A549 treated with RU486 at 1 μM for 4 hours (cell line): Measurements from ENCODE around the gene SMPD4. TPM values are rescaled to one million over a fixed set of nuclear protein-coding genes. Genes with fewer than 3 reads are reported as not detected.

Experiments
- total RNA-seq: library from RNA; stranded (reverse); fragments of 200-300 nt; extraction: Qiagen RNA extraction; gene quantifications from 5 replicates; pipeline ENCODE4 v1.2.3, GENCODE V29; 2022; ENCODE audit warnings: low read depth

Gene SMPD4, protein sequence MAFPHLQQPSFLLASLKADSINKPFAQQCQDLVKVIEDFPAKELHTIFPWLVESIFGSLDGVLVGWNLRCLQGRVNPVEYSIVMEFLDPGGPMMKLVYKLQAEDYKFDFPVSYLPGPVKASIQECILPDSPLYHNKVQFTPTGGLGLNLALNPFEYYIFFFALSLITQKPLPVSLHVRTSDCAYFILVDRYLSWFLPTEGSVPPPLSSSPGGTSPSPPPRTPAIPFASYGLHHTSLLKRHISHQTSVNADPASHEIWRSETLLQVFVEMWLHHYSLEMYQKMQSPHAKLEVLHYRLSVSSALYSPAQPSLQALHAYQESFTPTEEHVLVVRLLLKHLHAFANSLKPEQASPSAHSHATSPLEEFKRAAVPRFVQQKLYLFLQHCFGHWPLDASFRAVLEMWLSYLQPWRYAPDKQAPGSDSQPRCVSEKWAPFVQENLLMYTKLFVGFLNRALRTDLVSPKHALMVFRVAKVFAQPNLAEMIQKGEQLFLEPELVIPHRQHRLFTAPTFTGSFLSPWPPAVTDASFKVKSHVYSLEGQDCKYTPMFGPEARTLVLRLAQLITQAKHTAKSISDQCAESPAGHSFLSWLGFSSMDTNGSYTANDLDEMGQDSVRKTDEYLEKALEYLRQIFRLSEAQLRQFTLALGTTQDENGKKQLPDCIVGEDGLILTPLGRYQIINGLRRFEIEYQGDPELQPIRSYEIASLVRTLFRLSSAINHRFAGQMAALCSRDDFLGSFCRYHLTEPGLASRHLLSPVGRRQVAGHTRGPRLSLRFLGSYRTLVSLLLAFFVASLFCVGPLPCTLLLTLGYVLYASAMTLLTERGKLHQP
- 60.5 to 80.8 TPM (median 77.9 TPM) in 5 replicates for total RNA-seq

DNA sequence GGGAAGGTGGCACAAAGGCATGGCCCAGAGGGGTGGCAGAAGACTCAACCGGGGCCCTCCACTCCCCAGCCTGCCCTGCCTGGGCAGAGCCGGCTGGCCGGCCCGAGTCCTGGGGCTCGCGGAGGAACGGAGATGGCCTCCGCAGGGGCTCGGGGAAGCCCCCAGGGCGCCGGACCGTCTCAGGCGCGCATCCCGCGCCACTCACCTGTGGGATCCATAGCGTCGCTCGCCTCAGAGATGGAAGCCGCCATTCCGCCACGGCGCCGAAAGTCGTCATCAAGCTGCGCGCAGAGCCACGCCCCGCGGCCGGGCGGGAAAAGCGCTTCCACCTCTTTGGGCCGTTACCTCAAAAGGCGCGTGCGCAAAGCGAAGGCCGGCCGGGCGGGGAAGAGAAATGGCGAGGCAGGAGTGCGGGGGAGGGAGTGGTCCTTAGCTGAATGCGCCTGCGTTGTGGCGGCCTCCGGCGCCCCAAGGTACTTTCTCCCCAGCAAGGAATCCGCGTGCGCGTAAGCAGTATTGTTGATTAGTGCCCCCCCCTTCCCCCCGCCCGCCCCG, at the start of gene SMPD4:
Gene SMPD4 (minus strand): TSS at position 278 of the 555 bp plus-strand sequence. CDS start 5,010 bp downstream, outside the sequence.

DNA sequence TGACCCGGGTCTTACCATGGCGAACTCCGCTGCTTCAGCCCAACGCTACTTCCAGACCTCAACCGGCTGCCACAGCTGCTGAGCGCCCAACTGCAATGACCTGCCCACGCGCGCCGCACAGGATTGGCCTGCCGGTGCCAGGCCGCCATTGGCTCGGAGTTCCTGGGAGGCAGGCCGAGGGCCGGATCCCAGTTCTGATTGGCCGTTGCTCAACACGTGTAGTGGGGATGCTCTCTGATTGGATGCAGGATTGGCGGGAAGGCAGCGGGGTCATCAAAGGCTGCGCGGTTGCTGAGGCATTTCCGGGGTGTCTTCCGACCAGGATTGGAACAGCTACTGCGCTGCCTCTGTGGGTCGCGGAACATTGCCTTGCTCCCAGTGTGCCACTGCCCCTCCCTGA, 16.9 kb upstream of the SMPD4 start, which contains the start of gene TUBA3E:
Gene TUBA3E (minus strand): TSS at position 97 of the 400 bp plus-strand sequence. CDS start 79 bp downstream, at position 18.

DNA sequence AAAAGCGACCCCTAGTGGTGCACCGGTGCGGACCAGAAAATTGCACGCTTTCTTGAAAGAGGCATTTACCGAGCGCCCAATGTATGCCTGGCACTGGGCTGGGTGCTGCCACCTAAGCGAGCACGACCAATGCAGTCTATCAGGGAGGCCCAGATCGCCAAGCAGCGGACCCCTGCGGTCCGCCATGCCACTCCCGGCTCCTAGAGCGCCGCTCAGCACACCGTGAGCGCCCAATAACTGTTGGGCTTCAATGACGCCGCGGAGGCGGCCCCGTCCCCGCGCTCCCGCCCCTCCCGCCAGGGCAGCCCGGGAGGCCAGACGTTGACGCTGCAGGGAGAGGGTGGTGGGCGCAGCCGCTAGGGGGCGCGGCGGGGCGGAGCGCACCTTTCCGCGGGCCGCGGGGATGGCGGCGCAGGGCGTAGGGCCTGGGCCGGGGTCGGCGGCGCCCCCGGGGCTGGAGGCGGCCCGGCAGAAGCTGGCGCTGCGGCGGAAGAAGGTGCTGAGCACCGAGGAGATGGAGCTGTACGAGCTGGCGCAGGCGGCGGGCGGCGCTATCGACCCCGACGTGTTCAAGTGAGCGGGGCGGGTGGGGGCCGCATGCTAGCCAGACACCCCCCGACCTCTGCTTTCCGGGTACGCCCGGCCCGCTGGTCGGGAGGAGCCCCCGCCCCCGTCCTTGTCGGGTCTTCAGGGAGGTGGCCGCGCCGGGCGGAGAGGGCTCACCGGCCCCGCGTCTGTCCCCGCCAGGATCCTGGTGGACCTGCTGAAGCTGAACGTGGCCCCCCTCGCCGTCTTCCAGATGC, 679 bp upstream of the SMPD4 start, which contains the start of gene MZT2B:
Gene MZT2B (plus strand): TSS at position 383 of the 803 bp plus-strand sequence. CDS start 21 bp downstream, at position 404.

DNA sequence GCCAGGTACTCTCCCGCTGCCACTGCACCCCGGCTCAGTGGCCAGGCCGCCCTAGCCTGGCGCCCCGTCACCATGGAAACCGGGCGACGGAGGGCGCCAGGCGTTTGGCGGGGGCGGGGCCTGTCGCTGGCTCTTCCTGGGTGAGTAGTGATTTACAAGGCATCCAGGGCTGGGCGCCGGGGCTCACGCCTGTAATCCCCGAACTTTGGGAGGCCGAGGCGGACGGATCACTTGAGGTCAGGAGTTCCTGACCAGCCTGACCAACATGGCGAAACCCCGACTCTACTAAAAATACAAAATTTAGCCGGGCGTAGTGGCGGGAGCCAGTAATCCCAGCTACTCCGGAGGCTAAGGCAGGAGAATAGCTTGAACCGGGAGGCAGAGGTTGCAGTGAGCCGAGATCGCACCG, 36.4 kb downstream of the SMPD4 start, which contains the start of gene CCDC74B:
Gene CCDC74B (minus strand): TSS at position 107 of the 409 bp plus-strand sequence. CDS start 116 bp downstream, outside the sequence.

DNA sequence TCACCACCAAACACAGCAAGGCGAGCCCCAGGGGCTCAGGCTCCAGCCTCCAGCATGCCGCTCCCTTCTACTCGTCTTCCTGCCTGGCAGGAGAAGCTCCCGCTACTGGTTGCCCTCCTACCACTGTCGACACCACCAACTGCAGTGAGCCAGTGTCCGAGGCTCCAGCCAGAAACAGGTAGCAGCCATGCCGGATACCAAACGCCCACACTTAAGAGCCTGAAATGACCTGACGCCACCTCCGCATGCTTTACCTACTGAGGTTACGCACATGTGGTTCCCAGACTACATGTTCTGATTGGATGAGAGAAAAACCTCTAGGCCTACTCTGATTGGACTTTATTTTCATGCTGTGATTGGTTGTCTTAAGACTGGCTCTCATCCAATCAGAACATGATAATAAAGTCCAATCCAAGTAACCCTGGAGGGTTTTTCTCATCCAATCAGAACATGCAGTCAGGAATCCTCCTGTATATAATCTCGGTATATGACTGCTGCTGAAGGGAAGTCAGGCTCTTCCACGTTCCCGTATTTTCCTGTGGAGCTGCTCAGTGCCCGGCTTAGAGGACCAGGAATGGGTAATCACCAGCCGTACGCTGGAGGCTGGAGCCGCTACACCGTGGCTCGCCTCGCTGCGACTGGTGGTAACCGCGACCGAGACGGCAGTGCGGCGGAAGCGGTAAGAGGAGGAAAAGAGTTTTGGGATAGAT, 52.1 kb downstream of the SMPD4 start, which contains the start of gene POTEF:
Gene POTEF (minus strand): TSS at position 103 of the 710 bp plus-strand sequence. CDS start 8,707 bp downstream, outside the sequence.

Other genes with a start within 250 kb of the SMPD4 start
- gene RAB6C, start 201.9 kb downstream of the SMPD4 start, total RNA-seq = not detected in 5 replicates
- 0.03 TPM in 1 of 5 replicates, not detected in the others for gene POTEF, start 52.4 kb downstream of the SMPD4 start, total RNA-seq
- gene CCDC74B, start 36.5 kb downstream of the SMPD4 start, total RNA-seq = 5.4 to 7.8 TPM (median 6.5 TPM) in 5 replicates
- gene MZT2B, start 660 bp upstream of the SMPD4 start, total RNA-seq = 267 to 463 TPM (median 389 TPM) in 5 replicates
- gene TUBA3E, start 16.8 kb upstream of the SMPD4 start, total RNA-seq = not detected in 5 replicates
- gene IMP4, start 161.3 kb upstream of the SMPD4 start, total RNA-seq = 141 to 198 TPM (median 163 TPM) in 5 replicates
- 26.9 to 29.3 TPM (median 27.3 TPM) in 5 replicates for gene PTPN18, start 174.5 kb upstream of the SMPD4 start, total RNA-seq